Keratinocyte (primary cell): Measurements from ENCODE around the gene BBLN.

Experiments used
- CTCF ChIP-seq, 3 experiments: IDR thresholded peaks in 1 of 3; conservative IDR thresholded peaks in 1 of 3; optimal IDR thresholded peaks in 1 of 3; 2 replicates in 2 of 3; 3 replicates in 1 of 3; pipeline versions ENCODE3 to v1.5.1; 2011; ENCODE audit warnings: low read length in 3 of 3, mild to moderate bottlenecking in 3 of 3, moderate library complexity in 2 of 3, control low read depth in 1 of 3, inconsistent platforms in 1 of 3; ENCODE audit not compliant: insufficient read depth in 2 of 3; ENCODE audit errors: extremely low read depth in 1 of 3
- EZH2 ChIP-seq: IDR thresholded peaks from one replicate; pipeline ENCODE4 v1.6.1; 2012; ENCODE audit warnings: inconsistent platforms, mild to moderate bottlenecking, low read length, moderate library complexity

- TF ChIP-seq EZH2 (no peak), CTCF (optimal IDR thresholded peaks at IDR 0.05 in 1 of 3, IDR thresholded peaks at IDR 0.05 in 1 of 3, conservative IDR thresholded peaks at IDR 0.05 in 1 of 3; ENCODE audit: extremely low read depth in 1 of 3, insufficient read depth in 2 of 3, low read length in 3 of 3) (no peak)
Measured at GRCh38 chr9:128211186-128211980, 51.3 kb downstream of the BBLN start.
